Measurements from ENCODE around the gene ZNF710. TPM values are rescaled to one million over a fixed set of nuclear protein-coding genes. Genes with fewer than 3 reads are reported as not detected.
"Not testable (repeated sequence)": the region's sequence is repeated elsewhere in the genome, so short reads cannot be mapped to it uniquely, and the experiment has no call there.

Gene ZNF710
- total RNA-seq, 1 donor = 13.0 TPM

GRCh38 chr15:90104551-90104950 is 103.4 kb downstream of the ZNF710 start:
- TF ChIP-seq, protein P1, sequence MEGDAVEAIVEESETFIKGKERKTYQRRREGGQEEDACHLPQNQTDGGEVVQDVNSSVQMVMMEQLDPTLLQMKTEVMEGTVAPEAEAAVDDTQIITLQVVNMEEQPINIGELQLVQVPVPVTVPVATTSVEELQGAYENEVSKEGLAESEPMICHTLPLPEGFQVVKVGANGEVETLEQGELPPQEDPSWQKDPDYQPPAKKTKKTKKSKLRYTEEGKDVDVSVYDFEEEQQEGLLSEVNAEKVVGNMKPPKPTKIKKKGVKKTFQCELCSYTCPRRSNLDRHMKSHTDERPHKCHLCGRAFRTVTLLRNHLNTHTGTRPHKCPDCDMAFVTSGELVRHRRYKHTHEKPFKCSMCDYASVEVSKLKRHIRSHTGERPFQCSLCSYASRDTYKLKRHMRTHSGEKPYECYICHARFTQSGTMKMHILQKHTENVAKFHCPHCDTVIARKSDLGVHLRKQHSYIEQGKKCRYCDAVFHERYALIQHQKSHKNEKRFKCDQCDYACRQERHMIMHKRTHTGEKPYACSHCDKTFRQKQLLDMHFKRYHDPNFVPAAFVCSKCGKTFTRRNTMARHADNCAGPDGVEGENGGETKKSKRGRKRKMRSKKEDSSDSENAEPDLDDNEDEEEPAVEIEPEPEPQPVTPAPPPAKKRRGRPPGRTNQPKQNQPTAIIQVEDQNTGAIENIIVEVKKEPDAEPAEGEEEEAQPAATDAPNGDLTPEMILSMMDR (IDR thresholded peaks at IDR 0.05; ENCODE audit: insufficient read depth, low read depth, low read length) = no peak
- DNase-seq (ENCODE audit: low read depth) = no peak
- H3K4me3 ChIP-seq (ENCODE audit: low read depth, low read length) = no peak overlapping the region

DNA sequence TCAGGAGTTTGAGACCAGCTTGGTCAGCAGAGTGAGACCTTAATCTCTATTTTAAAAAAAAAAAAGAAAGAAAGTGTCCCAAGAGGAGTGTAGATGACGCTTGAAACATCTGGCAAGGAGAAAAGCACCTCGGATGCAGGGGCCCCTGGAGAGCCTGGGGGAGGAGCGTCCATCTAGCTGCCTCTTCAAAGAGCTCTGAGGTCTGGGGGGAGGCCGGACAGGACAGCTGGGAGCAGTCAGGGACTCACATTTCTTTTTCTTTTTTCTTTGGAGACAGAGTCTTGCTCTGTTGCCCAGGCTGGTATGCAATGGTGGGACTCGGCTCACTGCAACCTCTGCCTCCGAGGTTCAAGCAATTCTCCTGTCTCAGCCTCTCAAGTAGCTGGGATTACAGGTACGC is 104.4 kb downstream of the ZNF710 start:
- H3K4me3 ChIP-seq (ENCODE audit: low read depth, low read length) = no peak overlapping the region
- DNase-seq (ENCODE audit: low read depth) = no peak
- TF ChIP-seq, protein P1 (IDR thresholded peaks at IDR 0.05; ENCODE audit: insufficient read depth, low read depth, low read length) = no peak

DNA sequence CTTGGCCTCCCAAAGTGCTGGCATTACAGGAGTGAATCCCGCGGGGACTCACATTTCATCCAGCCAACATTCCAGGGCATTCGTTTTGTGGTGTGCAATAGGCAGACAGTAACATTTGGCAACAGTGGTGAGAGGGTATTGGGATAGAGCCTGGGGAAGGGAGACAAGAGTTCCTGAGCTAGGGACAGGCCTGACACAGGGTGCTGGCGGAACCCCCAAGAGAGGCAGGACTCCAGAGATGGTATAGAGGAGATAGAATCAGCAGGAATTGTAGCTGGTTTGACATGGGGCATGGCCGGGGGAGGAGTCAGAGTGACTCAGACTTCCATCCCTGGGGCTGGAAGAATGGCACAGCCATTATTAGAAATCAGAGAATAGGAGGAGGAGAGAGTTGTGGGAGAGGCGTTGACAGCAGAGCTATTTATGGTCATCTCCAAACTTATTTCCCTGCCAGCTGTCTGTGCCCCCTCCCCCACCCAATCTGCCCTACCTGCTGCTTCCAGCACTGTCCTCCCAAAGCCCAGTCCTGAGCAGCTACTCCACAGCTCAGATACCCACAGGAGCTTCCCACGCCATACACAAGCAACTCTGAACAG is 105.5 kb downstream of the ZNF710 start:
- TF ChIP-seq, protein P1 (IDR thresholded peaks at IDR 0.05; ENCODE audit: insufficient read depth, low read depth, low read length) = no peak
- peak; percentile 12 for DNase-seq (ENCODE audit: low read depth)
- no peak overlapping the region for H3K4me3 ChIP-seq (ENCODE audit: low read depth, low read length)

DNA sequence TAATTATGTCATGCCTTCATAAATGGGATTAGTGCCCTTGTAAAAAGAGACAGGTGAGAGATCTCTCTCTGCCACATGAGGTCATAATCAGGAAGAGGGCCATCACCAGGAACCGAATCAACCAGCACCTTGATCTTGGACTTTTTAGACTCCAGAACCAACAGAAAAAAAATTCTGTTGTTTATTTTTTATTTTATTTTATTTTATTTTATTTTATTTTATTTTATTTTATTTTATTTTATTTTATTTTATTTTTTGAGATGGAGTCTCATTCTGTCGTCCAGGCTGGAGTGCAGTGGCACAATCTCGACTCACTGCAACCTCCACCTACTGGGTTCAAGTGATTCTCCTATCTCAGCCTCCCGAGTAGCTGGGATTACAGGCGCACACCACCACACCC is 106.9 kb downstream of the ZNF710 start:
- H3K4me3 ChIP-seq (ENCODE audit: low read depth, low read length); DNase-seq (ENCODE audit: low read depth): not testable (repeated sequence)

GRCh38 chr15:90109163-90109751 is 108.1 kb downstream of the ZNF710 start:
- not testable (repeated sequence) for H3K4me3 ChIP-seq (ENCODE audit: low read depth, low read length); DNase-seq (ENCODE audit: low read depth)

- DNase-seq (ENCODE audit: low read depth) = peak; percentile 36
- no peak overlapping the region for H3K4me3 ChIP-seq (ENCODE audit: low read depth, low read length)
- TF ChIP-seq, protein P1 (IDR thresholded peaks at IDR 0.05; ENCODE audit: insufficient read depth, low read depth, low read length) = no peak
Observed at GRCh38 chr15:90113166-90113565, 112.0 kb downstream of the ZNF710 start.

DNA sequence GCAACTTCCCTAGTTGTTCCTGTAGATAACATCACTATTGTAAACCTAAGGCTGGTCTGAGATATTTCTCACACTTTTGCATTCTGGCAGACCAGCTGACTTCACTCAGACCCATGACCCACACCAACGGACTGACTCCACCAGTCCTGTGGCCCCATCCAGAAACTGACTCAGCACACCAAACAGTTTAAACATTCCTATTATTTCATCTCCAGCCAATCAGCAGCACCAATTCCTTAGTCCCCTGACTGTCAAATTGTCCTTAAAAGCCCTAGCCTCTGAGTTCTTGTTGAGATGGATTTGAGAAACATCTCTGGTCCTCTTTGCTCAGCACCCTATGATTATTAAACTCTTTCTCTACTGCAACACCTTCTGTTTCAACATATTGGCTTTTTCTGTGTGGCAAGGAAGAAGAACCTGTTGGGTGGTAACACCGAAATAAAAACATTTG is 113.4 kb downstream of the ZNF710 start:
- peak; percentile 22 for DNase-seq (ENCODE audit: low read depth)
- TF ChIP-seq, protein P1 (IDR thresholded peaks at IDR 0.05; ENCODE audit: insufficient read depth, low read depth, low read length) = no peak

DNA sequence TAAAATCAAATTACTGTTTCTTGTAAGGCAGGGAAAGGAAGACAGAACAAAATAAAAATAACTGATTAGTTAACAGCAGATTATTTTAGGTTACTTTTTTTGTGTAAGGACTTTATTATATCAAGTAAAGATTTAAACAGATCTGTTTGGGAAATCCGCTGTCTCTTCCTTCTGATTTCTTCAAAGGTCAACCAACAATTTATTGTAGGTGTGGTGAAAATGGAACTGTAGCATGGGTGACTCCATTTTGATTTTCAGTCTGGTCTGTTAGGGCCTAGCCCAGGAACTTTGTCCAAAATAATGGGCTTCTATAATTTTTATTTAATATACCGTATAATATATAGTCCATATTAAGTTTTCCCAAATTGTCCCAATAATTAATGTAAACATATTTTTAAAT is 114.7 kb downstream of the ZNF710 start:
- H3K4me3 ChIP-seq (ENCODE audit: low read depth, low read length) = no peak overlapping the region
- no peak for DNase-seq (ENCODE audit: low read depth)
- TF ChIP-seq, protein P1 (IDR thresholded peaks at IDR 0.05; ENCODE audit: insufficient read depth, low read depth, low read length) = no peak

More for the DNA sequence above, 113.4 kb downstream of the ZNF710 start:
- H3K4me3 ChIP-seq (ENCODE audit: low read depth, low read length) = no peak overlapping the region
